Glutamatergic neuron (in vitro differentiated cells): ENCODE measurements around the gene SH3TC1. TPM values are rescaled to one million over a fixed set of nuclear protein-coding genes. Genes with fewer than 3 reads are reported as not detected.

Experiments used
- DNase-seq: peaks from one replicate; pipeline ENCODE4 v3.0.0; 2022
- H3K27ac Mint-ChIP-seq: one replicate; pipeline ENCODE4 v1.8.0; 2020; ENCODE audit warnings: mild to moderate bottlenecking, mixed read lengths, inconsistent platforms; ENCODE audit not compliant: unreplicated experiment
- H3K27me3 Mint-ChIP-seq: one replicate; pipeline ENCODE4 v1.8.0; 2020; ENCODE audit warnings: mild to moderate bottlenecking, moderate library complexity, mixed read lengths, inconsistent platforms; ENCODE audit not compliant: unreplicated experiment
- H3K36me3 Mint-ChIP-seq: one replicate; pipeline ENCODE4 v1.8.0; 2020; ENCODE audit warnings: mild to moderate bottlenecking, mixed read lengths, inconsistent platforms; ENCODE audit not compliant: unreplicated experiment
- H3K4me1 Mint-ChIP-seq: one replicate; pipeline ENCODE4 v1.8.0; 2020; ENCODE audit warnings: mild to moderate bottlenecking, low read depth, mixed read lengths, inconsistent platforms; ENCODE audit not compliant: unreplicated experiment
- H3K4me3 Mint-ChIP-seq: one replicate; pipeline ENCODE4 v1.8.0; 2020; ENCODE audit warnings: mild to moderate bottlenecking, mixed read lengths, inconsistent platforms; ENCODE audit not compliant: unreplicated experiment
- H3K9me3 Mint-ChIP-seq: one replicate; pipeline ENCODE4 v1.8.0; 2020; ENCODE audit warnings: mild to moderate bottlenecking, moderate library complexity, mixed read lengths, inconsistent platforms; ENCODE audit not compliant: unreplicated experiment
- CTCF ChIP-seq: fragments of 200-600 bp; sonication (generic); IDR thresholded peaks from one replicate; pipeline ENCODE4 v1.5.0; 2021; ENCODE audit not compliant: partially characterized antibody, unreplicated experiment
- total RNA-seq: library from RNA; stranded (reverse); fragmentation: NEBNext Ultra II Directional; extraction: Animal tissue kit (Norgen Biotek cat#: 25700); gene quantifications from one replicate; pipeline ENCODE4 v1.2.1, GENCODE V29; 2021; ENCODE audit not compliant: unreplicated experiment

SH3TC1 gene
- total RNA-seq, 1 donor from 2014 or later: not detected

- H3K36me3 Mint-ChIP-seq: no peaks in the 10 kb centered on the region
- no peak for TF ChIP-seq CTCF
- peaks cover 30% of the 10 kb centered on the region for H3K4me1 Mint-ChIP-seq
- H3K27me3 Mint-ChIP-seq: peaks cover 6% of the 10 kb centered on the region
- no peak for DNase-seq
- H3K27ac Mint-ChIP-seq: peak overlapping the region; percentile 48
- H3K4me3 Mint-ChIP-seq: no peak overlapping the region
- H3K9me3 Mint-ChIP-seq: peaks cover 2% of the 10 kb centered on the region
Measured at GRCh38 chr4:8278009-8278395, 78.9 kb downstream of the SH3TC1 start.

- Mint-ChIP-seq H3K9me3 (peaks cover 2% of the 10 kb centered on the region), H3K4me1 (peaks cover 35% of the 10 kb centered on the region), H3K27ac (peak overlapping the region; percentile 43), H3K4me3 (no peak overlapping the region), H3K36me3 (no peaks in the 10 kb centered on the region), H3K27me3 (peaks cover 7% of the 10 kb centered on the region)
- DNase-seq: peak; percentile 50
- TF ChIP-seq CTCF: no peak
Measured at GRCh38 chr4:8278421-8279287, 79.6 kb downstream of the SH3TC1 start.

GRCh38 chr4:8279321-8280157 is 80.4 kb downstream of the SH3TC1 start:
- no peaks in the 10 kb centered on the region for H3K36me3 Mint-ChIP-seq
- no peak for TF ChIP-seq CTCF
- H3K9me3 Mint-ChIP-seq: peaks cover 2% of the 10 kb centered on the region
- peak; percentile 17 for DNase-seq
- no peak overlapping the region for H3K4me3 Mint-ChIP-seq
- peaks cover 7% of the 10 kb centered on the region for H3K27me3 Mint-ChIP-seq
- peak overlapping the region; percentile 43 for H3K27ac Mint-ChIP-seq
- peaks cover 32% of the 10 kb centered on the region for H3K4me1 Mint-ChIP-seq

GRCh38 chr4:8280158-8280875 is 81.2 kb downstream of the SH3TC1 start:
- Mint-ChIP-seq H3K4me3 (no peak overlapping the region), H3K36me3 (no peaks in the 10 kb centered on the region), H3K4me1 (peaks cover 25% of the 10 kb centered on the region), H3K27ac (no peak overlapping the region), H3K27me3 (peaks cover 12% of the 10 kb centered on the region), H3K9me3 (peaks cover 2% of the 10 kb centered on the region)
- no peak for TF ChIP-seq CTCF
- DNase-seq: peak; percentile 15
